Measurements from ENCODE around the gene TBKBP1.

Gene TBKBP1

DNA sequence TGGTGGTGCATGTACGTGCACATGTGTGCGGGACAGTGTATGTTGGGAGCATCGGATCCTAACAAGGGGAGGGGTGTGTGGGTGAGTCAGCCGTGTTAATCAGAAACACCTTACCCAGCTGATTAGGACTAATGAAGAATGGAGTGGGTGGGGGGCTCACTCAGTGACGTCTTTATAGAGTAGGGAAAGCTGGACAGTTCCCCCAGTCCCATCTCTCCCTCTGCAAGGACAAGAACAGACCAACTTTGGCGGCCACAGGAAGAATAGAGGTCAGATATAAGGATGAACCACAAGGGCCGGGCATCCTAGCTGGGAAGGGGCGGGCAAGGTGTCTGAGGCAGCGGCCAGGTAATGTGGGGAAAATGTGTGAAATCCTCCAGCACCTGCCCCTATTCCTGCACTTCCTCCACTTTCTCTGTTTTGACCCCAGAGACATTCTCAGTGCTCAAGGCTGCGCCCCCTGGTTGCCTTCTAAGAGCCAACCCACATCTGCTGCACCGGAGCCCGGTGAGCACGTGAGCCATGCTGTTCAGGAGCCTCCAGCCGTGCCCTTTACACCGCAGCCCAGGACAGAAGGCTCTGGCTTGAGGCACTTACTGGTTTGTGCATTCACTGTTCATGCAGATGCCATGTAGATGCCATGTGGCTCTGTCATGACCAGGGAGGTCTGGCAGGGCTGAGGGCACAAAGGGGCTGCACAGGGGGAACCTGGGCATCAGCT, 20.2 kb downstream of the TBKBP1 start:
- H3K27ac ChIP-seq (replicated peaks): no peak overlapping the region
- TF ChIP-seq, protein P1, sequence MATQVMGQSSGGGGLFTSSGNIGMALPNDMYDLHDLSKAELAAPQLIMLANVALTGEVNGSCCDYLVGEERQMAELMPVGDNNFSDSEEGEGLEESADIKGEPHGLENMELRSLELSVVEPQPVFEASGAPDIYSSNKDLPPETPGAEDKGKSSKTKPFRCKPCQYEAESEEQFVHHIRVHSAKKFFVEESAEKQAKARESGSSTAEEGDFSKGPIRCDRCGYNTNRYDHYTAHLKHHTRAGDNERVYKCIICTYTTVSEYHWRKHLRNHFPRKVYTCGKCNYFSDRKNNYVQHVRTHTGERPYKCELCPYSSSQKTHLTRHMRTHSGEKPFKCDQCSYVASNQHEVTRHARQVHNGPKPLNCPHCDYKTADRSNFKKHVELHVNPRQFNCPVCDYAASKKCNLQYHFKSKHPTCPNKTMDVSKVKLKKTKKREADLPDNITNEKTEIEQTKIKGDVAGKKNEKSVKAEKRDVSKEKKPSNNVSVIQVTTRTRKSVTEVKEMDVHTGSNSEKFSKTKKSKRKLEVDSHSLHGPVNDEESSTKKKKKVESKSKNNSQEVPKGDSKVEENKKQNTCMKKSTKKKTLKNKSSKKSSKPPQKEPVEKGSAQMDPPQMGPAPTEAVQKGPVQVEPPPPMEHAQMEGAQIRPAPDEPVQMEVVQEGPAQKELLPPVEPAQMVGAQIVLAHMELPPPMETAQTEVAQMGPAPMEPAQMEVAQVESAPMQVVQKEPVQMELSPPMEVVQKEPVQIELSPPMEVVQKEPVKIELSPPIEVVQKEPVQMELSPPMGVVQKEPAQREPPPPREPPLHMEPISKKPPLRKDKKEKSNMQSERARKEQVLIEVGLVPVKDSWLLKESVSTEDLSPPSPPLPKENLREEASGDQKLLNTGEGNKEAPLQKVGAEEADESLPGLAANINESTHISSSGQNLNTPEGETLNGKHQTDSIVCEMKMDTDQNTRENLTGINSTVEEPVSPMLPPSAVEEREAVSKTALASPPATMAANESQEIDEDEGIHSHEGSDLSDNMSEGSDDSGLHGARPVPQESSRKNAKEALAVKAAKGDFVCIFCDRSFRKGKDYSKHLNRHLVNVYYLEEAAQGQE (IDR thresholded peaks at IDR 0.05; ENCODE audit: insufficient replicate concordance, low read depth): peak; percentile 66
- TF ChIP-seq SPI1 (IDR thresholded peaks at IDR 0.05; ENCODE audit: borderline replicate concordance, low read depth): no peak
- TF ChIP-seq, protein P2, sequence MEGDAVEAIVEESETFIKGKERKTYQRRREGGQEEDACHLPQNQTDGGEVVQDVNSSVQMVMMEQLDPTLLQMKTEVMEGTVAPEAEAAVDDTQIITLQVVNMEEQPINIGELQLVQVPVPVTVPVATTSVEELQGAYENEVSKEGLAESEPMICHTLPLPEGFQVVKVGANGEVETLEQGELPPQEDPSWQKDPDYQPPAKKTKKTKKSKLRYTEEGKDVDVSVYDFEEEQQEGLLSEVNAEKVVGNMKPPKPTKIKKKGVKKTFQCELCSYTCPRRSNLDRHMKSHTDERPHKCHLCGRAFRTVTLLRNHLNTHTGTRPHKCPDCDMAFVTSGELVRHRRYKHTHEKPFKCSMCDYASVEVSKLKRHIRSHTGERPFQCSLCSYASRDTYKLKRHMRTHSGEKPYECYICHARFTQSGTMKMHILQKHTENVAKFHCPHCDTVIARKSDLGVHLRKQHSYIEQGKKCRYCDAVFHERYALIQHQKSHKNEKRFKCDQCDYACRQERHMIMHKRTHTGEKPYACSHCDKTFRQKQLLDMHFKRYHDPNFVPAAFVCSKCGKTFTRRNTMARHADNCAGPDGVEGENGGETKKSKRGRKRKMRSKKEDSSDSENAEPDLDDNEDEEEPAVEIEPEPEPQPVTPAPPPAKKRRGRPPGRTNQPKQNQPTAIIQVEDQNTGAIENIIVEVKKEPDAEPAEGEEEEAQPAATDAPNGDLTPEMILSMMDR (IDR thresholded peaks at IDR 0.05; ENCODE audit: insufficient read depth, low read length): no peak
- H3K4me3 ChIP-seq (replicated peaks; ENCODE audit: insufficient read depth, low read length): no peak overlapping the region
- DNase-seq (ENCODE audit: low read depth in 1 of 2, low spot score in 1 of 2): no peak
- peaks cover 12% of the 10 kb centered on the region for H3K27me3 ChIP-seq (ENCODE audit: insufficient read depth, poor library complexity, severe bottlenecking)

DNA sequence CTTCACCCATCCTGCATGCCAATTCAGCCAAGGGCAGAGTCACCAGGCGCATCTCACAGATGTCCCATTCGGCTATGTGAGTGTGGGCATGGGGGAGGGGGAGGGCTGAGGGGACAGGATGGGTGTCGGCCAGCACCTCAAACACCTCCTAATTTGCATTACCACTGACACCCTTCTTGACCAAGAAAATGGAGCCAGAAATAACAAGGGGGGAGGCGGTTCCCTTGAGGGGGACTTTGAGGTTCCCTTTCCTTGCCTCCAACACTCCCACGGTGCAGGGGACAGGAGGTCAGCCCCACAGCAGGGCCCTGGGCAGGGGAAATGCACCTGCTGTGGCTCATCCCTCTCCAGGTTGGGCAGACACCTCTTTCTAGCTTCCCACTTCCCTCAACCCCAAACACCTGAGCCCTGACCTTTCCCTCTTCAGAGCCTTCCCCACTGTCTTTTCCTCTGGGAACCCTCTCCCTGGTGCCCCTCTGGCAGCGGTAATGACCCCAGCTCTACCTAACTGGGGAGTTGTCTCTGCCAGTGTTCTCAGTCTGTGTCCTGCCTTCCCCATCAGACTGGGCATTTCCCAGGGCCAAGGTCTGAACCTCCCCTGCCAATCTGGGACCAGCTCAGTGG, 20.9 kb downstream of the TBKBP1 start:
- Histone ChIP-seq H3K27me3 (ENCODE audit: insufficient read depth, poor library complexity, severe bottlenecking) (peaks cover 14% of the 10 kb centered on the region), H3K4me3 (replicated peaks; ENCODE audit: insufficient read depth, low read length) (no peak overlapping the region), H3K27ac (replicated peaks) (no peak overlapping the region)
- no peak for DNase-seq (ENCODE audit: low read depth in 1 of 2, low spot score in 1 of 2)
- TF ChIP-seq, protein P2 (IDR thresholded peaks at IDR 0.05; ENCODE audit: insufficient read depth, low read length): no peak
- TF ChIP-seq, protein P1 (IDR thresholded peaks at IDR 0.05; ENCODE audit: insufficient replicate concordance, low read depth): no peak
- TF ChIP-seq SPI1 (IDR thresholded peaks at IDR 0.05; ENCODE audit: borderline replicate concordance, low read depth) (no peak), POLR2AphosphoS5 (IDR thresholded peaks at IDR 0.05; ENCODE audit: low read depth) (no peak), GABPA (IDR thresholded peaks at IDR 0.05; ENCODE audit: low read depth) (no peak)

DNA sequence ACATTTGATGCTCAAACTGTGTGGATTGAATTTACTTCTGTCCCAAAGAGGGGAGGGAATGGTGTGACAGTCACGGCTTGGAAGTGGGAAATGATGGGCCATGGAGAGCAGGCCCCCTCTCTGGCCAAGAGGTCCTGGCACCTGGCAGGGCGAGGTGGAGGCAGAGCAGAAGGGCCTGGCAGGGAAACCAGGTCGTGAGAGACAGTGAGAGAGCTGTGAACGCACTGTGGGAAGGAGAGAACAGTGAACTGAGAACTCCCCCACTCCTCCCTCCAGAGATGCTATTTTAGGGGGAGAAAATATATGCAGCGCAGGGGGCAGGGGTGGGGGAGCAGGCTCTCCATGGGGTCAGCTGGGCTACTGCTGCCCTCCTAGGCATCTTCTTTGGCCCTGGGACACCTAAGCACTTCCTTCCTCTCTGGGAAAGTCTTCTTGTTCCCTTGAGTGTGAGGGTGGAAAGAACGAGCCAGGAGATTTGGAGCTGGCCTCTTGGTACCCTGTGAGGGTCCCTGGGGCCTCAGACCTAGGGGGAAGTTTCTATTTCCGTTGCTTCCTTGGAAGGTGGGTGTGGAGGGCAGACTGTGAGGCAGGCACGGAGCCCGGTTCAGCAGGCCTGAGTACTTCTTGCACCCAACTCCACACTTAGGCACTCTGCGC, 21.8 kb downstream of the TBKBP1 start:
- Histone ChIP-seq H3K4me3 (replicated peaks; ENCODE audit: insufficient read depth, low read length) (no peak overlapping the region), H3K27me3 (ENCODE audit: insufficient read depth, poor library complexity, severe bottlenecking) (peaks cover 20% of the 10 kb centered on the region), H3K27ac (replicated peaks) (no peak overlapping the region)
- TF ChIP-seq POLR2AphosphoS5 (IDR thresholded peaks at IDR 0.05; ENCODE audit: low read depth): no peak
- TF ChIP-seq, protein P1 (IDR thresholded peaks at IDR 0.05; ENCODE audit: insufficient replicate concordance, low read depth): no peak
- TF ChIP-seq, protein P2 (IDR thresholded peaks at IDR 0.05; ENCODE audit: insufficient read depth, low read length): no peak
- no peak for TF ChIP-seq SPI1 (IDR thresholded peaks at IDR 0.05; ENCODE audit: borderline replicate concordance, low read depth)
- TF ChIP-seq GABPA (IDR thresholded peaks at IDR 0.05; ENCODE audit: low read depth): no peak
- no peak for DNase-seq (ENCODE audit: low read depth in 1 of 2, low spot score in 1 of 2)

Data from HL-60 (cell line).